NCI-H2171 treated with DMSO at 0.1 percent for 48 hours (cell line): ENCODE measurements around the gene LRRC49.
"Not testable (repeated sequence)": the region's sequence is repeated elsewhere in the genome, so short reads cannot be mapped to it uniquely, and the experiment has no call there.

Experiments
- DNase-seq: peaks from one replicate; lab custom pipeline; 2025; lab: John Stamatoyannopoulos, UW

The LRRC49 gene

GRCh38 chr15:70995383-70995970 lies 102.9 kb downstream of the LRRC49 start:
- no peak for DNase-seq

DNA sequence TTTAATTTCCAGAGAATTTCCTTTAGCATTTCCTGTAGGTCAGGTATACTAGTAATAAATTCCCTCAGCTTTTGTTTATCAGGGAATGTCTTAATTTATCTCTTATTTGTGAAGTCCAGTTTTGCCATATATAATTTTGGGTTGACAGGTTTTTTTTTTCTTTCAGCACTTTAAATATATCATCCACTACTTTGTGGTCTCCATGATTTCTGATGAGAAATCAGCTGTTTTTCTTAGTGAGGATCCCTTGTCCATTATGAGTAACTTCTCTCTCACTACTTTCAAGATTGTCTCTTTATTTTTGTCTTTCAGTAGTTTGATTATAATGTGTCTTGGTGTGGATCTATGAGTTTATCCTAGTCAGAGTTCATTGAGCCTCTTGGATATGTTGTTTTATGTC lies 105.7 kb downstream of the LRRC49 start:
- no peak for DNase-seq

DNA sequence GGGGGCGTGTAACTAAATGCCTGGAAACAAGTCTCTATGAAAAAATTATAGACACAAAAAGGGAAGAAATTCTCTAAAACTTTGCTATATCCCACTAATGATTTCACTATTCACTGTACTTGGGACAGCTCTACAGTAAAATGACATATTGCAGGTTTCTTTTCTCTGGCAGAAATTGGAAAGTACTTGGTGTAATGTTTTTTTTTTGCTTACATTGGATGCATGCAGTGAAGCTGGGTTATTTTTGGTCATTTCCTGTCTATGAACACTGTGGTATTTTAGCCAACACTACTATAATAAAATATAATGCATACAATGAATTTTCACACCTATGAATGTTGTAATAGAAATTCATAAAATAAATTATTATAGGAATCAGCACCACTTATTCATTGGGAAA lies 109.7 kb downstream of the LRRC49 start:
- no peak for DNase-seq

- DNase-seq = no peak
Observed at GRCh38 chr15:71003319-71003718, 110.7 kb downstream of the LRRC49 start.

DNA sequence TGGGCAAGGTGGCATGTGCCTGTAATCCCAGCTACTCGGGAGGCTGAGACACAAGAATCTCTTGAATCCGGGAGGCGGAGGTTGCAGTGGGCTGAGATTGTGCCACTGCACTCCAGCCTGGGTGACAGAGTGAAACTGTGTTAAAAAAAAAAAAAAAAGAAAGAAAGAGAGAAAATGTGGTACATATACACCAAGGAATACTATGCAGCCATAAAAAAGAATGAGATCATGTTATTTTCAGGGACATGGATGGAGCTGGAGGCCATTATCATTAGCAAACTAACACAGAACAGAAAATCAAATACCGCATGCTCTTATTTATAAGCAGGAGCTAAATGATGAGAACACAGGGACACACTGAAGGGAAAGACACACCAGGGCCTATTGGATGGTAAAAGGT lies 111.9 kb downstream of the LRRC49 start:
- not testable (repeated sequence) for DNase-seq

- DNase-seq = no peak
Observed at GRCh38 chr15:71005895-71006294, 113.3 kb downstream of the LRRC49 start.

DNA sequence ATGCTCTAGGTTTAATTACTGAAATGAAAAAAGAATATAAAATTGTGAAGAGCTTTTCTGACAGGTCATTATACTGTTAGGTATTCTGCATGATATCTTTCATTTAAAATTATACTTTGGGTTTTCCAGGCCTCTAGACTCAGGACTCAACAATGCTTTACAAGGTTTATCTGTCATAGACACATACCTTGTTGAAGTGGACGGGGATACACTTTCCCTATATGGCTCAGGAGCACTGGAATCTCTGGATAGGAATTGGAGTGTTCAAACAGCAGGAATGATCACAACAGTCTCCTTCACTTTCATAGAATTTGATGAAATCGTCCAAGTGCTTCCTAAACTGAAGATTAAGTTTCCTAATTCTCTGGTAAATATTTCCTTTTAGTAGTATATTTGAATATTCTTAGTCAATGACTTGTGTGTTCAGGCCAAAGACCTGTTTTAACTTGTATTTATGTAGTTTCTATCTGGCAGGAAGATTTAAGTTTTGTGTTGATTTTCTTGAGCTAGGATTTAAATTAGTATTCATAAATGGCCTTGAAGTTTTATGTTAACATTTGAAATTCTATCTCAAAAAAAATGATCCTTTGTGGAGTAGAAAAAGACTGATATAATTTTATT lies 115.7 kb downstream of the LRRC49 start:
- DNase-seq = no peak

- no peak for DNase-seq
Observed at GRCh38 chr15:71010472-71010871, 117.8 kb downstream of the LRRC49 start.

GRCh38 chr15:71010997-71011396 lies 118.4 kb downstream of the LRRC49 start:
- DNase-seq = no peak

- peak; percentile 33 for DNase-seq
Observed at GRCh38 chr15:71011503-71012155, 119.0 kb downstream of the LRRC49 start.

DNA sequence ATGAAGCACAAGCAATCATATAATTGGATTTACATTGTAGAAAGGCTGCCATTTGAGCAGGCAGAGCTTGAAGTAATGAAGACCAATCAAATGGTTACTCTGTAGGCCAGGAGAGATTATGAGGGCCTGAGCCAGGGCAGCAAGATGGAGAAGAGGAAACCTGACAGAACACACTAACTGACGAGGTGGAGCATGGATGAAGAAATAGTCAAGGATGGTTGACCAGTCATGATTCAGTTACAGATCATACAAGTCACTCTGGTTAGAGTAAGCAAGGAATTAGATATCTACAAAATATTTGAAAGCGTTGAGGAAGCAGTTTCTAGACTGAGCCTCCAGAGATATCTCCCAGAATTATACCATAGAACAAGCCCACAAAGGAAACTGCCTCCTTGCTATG lies 120.8 kb downstream of the LRRC49 start:
- DNase-seq = no peak

- DNase-seq = no peak
Observed at GRCh38 chr15:71015342-71015741, 122.7 kb downstream of the LRRC49 start.

- DNase-seq = not testable (repeated sequence)
Observed at GRCh38 chr15:71031232-71031631, 138.6 kb downstream of the LRRC49 start.

DNA sequence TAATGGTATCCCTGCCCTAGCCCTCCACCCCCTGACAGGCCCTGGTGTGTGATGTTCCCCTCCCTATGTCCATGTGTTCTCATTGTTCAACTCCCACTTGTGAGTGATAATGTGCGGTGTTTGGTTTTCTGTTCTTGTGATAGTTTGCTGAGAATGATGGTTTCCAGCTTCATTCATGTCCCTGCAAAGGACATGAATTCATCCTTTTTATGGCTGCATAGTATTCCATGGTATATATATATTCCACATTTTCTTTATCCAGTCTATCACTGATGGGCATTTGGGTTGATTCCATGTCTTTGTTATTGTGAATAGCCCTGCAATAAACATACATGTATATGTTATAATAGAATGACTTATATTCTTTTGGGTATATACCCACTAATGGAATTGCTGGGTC lies 142.9 kb downstream of the LRRC49 start:
- DNase-seq = not testable (repeated sequence)

- DNase-seq = no peak
Observed at GRCh38 chr15:71042356-71042922, 149.8 kb downstream of the LRRC49 start.

GRCh38 chr15:71043373-71043772 lies 150.7 kb downstream of the LRRC49 start:
- DNase-seq = no peak

- no peak for DNase-seq
Observed at GRCh38 chr15:71044006-71044405, 151.4 kb downstream of the LRRC49 start.

- not testable (repeated sequence) for DNase-seq
Observed at GRCh38 chr15:71046146-71046545, 153.5 kb downstream of the LRRC49 start.

- no peak for DNase-seq
Observed at GRCh38 chr15:71048913-71049675, 156.5 kb downstream of the LRRC49 start.

- DNase-seq = no peak
Observed at GRCh38 chr15:71049706-71050422, 157.2 kb downstream of the LRRC49 start.

- DNase-seq = no peak
Observed at GRCh38 chr15:71050461-71050860, 157.8 kb downstream of the LRRC49 start.

GRCh38 chr15:71051539-71051938 lies 158.9 kb downstream of the LRRC49 start:
- no peak for DNase-seq
